Mesothelial cell of epicardium (in vitro differentiated cells): ENCODE measurements around the gene SMNDC1. TPM values are rescaled to one million over a fixed set of nuclear protein-coding genes. Genes with fewer than 3 reads are reported as not detected.
A peak's percentile ranks its signal among the peaks of the same experiment; 100 is the strongest.

Experiments used
- DNase-seq, 2 experiments: peaks; one replicate each; pipeline ENCODE4 v3.0.0; 2021; ENCODE audit warnings: low spot score in 2 of 2; ENCODE audit not compliant: unreplicated experiment in 2 of 2
- H3K27ac Mint-ChIP-seq: 2 replicates; pipeline ENCODE4 v1.8.0; 2021; ENCODE audit warnings: mixed read lengths
- H3K27me3 Mint-ChIP-seq: 2 replicates; pipeline ENCODE4 v1.8.0; 2021; ENCODE audit warnings: low read depth, mixed read lengths
- H3K36me3 Mint-ChIP-seq: 2 replicates; pipeline ENCODE4 v1.8.0; 2021; ENCODE audit warnings: mixed read lengths
- H3K4me1 Mint-ChIP-seq: 2 replicates; pipeline ENCODE4 v1.8.0; 2021; ENCODE audit warnings: mixed read lengths
- H3K4me3 Mint-ChIP-seq: 2 replicates; pipeline ENCODE4 v1.8.0; 2021; ENCODE audit warnings: mild to moderate bottlenecking, moderate library complexity, mixed read lengths
- H3K9me3 Mint-ChIP-seq: 2 replicates; pipeline ENCODE4 v1.8.0; 2021; ENCODE audit warnings: mixed read lengths
- CTCF ChIP-seq: fragments of 200-600 bp; sonication (generic); IDR thresholded peaks from one replicate; pipeline ENCODE4 v1.5.0; 2021; ENCODE audit warnings: antibody characterized with exemption; ENCODE audit not compliant: unreplicated experiment
- total RNA-seq: library from RNA; stranded (reverse); gene quantifications from 3 replicates; pipeline ENCODE4 v1.2.1, GENCODE V29; 2021

SMNDC1 gene
- total RNA-seq, result 38.5 to 41.4 TPM (median 39.6 TPM) in 3 replicates

GRCh38 chr10:110304780-110305421 lies at the start of gene SMNDC1:
SMNDC1 (minus strand) TSS chr10:110304920; CDS start chr10:110303587, 1,333 bp downstream.
- TF ChIP-seq CTCF, result no peak
- Mint-ChIP-seq H3K36me3 (peaks cover 10% of the 10 kb centered on the region), H3K27me3 (no peaks in the 10 kb centered on the region), H3K27ac (peak within 1 kb of the TSS; percentile 99), H3K9me3 (no peaks in the 10 kb centered on the region), H3K4me3 (peak within 1 kb of the TSS; percentile 94), H3K4me1 (peaks cover 24% of the 10 kb centered on the region)
- peak; percentile 95 to 99 for DNase-seq

- H3K9me3 Mint-ChIP-seq, result peaks cover 4% of the 10 kb centered on the region
- no peak overlapping the region for H3K4me3 Mint-ChIP-seq
- no peaks in the 10 kb centered on the region for H3K36me3 Mint-ChIP-seq
- peak; percentile 47 to 78 for DNase-seq
- no peak overlapping the region for H3K27ac Mint-ChIP-seq
- peaks cover 37% of the 10 kb centered on the region for H3K4me1 Mint-ChIP-seq
- peaks cover 8% of the 10 kb centered on the region for H3K27me3 Mint-ChIP-seq
- peak; percentile 54 for TF ChIP-seq CTCF
Measured at GRCh38 chr10:110354322-110354766, 49.6 kb upstream of the SMNDC1 start.

- Mint-ChIP-seq H3K27me3 (peaks cover 10% of the 10 kb centered on the region), H3K9me3 (peaks cover 4% of the 10 kb centered on the region), H3K4me1 (peaks cover 30% of the 10 kb centered on the region), H3K36me3 (no peaks in the 10 kb centered on the region), H3K27ac (no peak overlapping the region), H3K4me3 (no peak overlapping the region)
- DNase-seq, result no peak
- TF ChIP-seq CTCF, result no peak
Measured at GRCh38 chr10:110353244-110354119, 48.8 kb upstream of the SMNDC1 start.

- H3K9me3 Mint-ChIP-seq, result peaks cover 4% of the 10 kb centered on the region
- H3K36me3 Mint-ChIP-seq, result no peaks in the 10 kb centered on the region
- H3K27ac Mint-ChIP-seq, result no peak overlapping the region
- H3K27me3 Mint-ChIP-seq, result peaks cover 11% of the 10 kb centered on the region
- peaks cover 25% of the 10 kb centered on the region for H3K4me1 Mint-ChIP-seq
- TF ChIP-seq CTCF, result no peak
- no peak overlapping the region for H3K4me3 Mint-ChIP-seq
- DNase-seq, result no peak
Measured at GRCh38 chr10:110352930-110353243, 48.2 kb upstream of the SMNDC1 start.

- Mint-ChIP-seq H3K27me3 (peaks cover 14% of the 10 kb centered on the region), H3K9me3 (peaks cover 4% of the 10 kb centered on the region), H3K4me3 (no peak overlapping the region), H3K4me1 (peaks cover 12% of the 10 kb centered on the region), H3K27ac (no peak overlapping the region), H3K36me3 (no peaks in the 10 kb centered on the region)
- no peak for TF ChIP-seq CTCF
- DNase-seq, result no peak
Measured at GRCh38 chr10:110350812-110351211, 46.1 kb upstream of the SMNDC1 start.
